NCI-H2227 (cell line): ENCODE results near the gene NDUFA12.

Source experiments
- DNase-seq: peaks from one replicate; lab custom pipeline; 2025; ENCODE audit not compliant: unreplicated experiment; lab: John Stamatoyannopoulos, UW

NDUFA12 gene

GRCh38 chr12:94942663-94943062, 60.8 kb downstream of the NDUFA12 start:
- no peak for DNase-seq

- peak; percentile 90 for DNase-seq
Observed at GRCh38 chr12:94941440-94941862, 62.0 kb downstream of the NDUFA12 start.

GRCh38 chr12:94940771-94941170, 62.7 kb downstream of the NDUFA12 start:
- no peak for DNase-seq

- DNase-seq = no peak
Observed at GRCh38 chr12:94938583-94938982, 64.9 kb downstream of the NDUFA12 start.

GRCh38 chr12:94930772-94931171, 72.7 kb downstream of the NDUFA12 start:
- DNase-seq = no peak

GRCh38 chr12:94930216-94930654, 73.3 kb downstream of the NDUFA12 start:
- no peak for DNase-seq

- no peak for DNase-seq
Observed at GRCh38 chr12:94929780-94930179, 73.7 kb downstream of the NDUFA12 start.

- DNase-seq = no peak
Observed at GRCh38 chr12:94925729-94926128, 77.8 kb downstream of the NDUFA12 start.

- DNase-seq = no peak
Observed at GRCh38 chr12:94925206-94925605, 78.3 kb downstream of the NDUFA12 start.

GRCh38 chr12:94922561-94922960, 80.9 kb downstream of the NDUFA12 start:
- DNase-seq = no peak
